ENCODE results near the gene IFT80. TPM values are rescaled to one million over a fixed set of nuclear protein-coding genes. Genes with fewer than 3 reads are reported as not detected.

IFT80 gene
- total and polyA plus RNA-seq, 10 of the 15 experiments (the other 5 are each of a cell fraction or from before 2014, with no cell fraction given), result 6.5 to 21.5 (median 14.1) TPM

GRCh38 chr3:160278210-160278609, 120.8 kb downstream of the IFT80 start:
- FAIRE-seq, result no peak
- Histone ChIP-seq H3K4me1 (ENCODE audit: control insufficient read depth, insufficient read depth, low read length) (no peaks in the 10 kb centered on the region), H3K36me3 (ENCODE audit: control insufficient read depth in 2 of 2, insufficient read depth in 2 of 2, low read length in 1 of 2) (no peaks in the 10 kb centered on the region), H3K4me3 (no peak overlapping the region), H3K27ac (ENCODE audit: control insufficient read depth, insufficient read depth) (no peak overlapping the region), H3K4me2 (ENCODE audit: control insufficient read depth, insufficient read depth) (no peak overlapping the region), H3K27me3 (replicated peaks in 1 of 2; ENCODE audit: control insufficient read depth in 2 of 2, insufficient read depth in 2 of 2, low read length in 1 of 2) (no peaks in the 10 kb centered on the region), H3K79me2 (ENCODE audit: control insufficient read depth, insufficient read depth, low read length) (no peaks in the 10 kb centered on the region), H3K9me3 (replicated peaks; ENCODE audit: control insufficient read depth, insufficient read depth, low read length) (no peaks in the 10 kb centered on the region), H2AFZ (ENCODE audit: control insufficient read depth, low read depth, low read length) (no peak overlapping the region), H3K9ac (ENCODE audit: control insufficient read depth, insufficient read depth, low read length) (no peak overlapping the region), H4K20me1 (ENCODE audit: control insufficient read depth, insufficient read depth) (no peaks in the 10 kb centered on the region)
- DNase-seq (ENCODE audit: low read depth, low spot score), result no peak
- no TSS peak for BruUV-seq (replicated peaks)
- CTCF ChIA-PET, result no interaction called here
- RAD21 ChIA-PET (ENCODE audit: unreplicated experiment), result no interaction called here
- intact Hi-C loops (cut with micrococcal nuclease; ENCODE audit: unreplicated experiment) (no loop called here), in situ Hi-C loops (cut with MboI) (no loop called here)
- ATAC-seq, result no peak
- SMC1A ChIA-PET (ENCODE audit: uncharacterized antibody, unreplicated experiment), result no interaction called here
- POLR2A ChIA-PET, result no interaction called here
- 98% methylated on average over 3 of the region's 3 CpGs for WGBS (ENCODE audit: insufficient coverage, insufficient replicate concordance, low lambda C conversion rate, missing lambda C conversion rate)
- TF ChIP-seq, protein P1, sequence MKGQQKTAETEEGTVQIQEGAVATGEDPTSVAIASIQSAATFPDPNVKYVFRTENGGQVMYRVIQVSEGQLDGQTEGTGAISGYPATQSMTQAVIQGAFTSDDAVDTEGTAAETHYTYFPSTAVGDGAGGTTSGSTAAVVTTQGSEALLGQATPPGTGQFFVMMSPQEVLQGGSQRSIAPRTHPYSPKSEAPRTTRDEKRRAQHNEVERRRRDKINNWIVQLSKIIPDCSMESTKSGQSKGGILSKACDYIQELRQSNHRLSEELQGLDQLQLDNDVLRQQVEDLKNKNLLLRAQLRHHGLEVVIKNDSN (IDR thresholded peaks at IDR 0.05; ENCODE audit: borderline replicate concordance, extremely low read length, insufficient read depth, low read depth, low read length), result no peak
- no peak for TF ChIP-seq STAT3 (IDR thresholded peaks at IDR 0.05; ENCODE audit: low read depth, low read length)
- no peak for TF ChIP-seq GATAD2B (conservative IDR thresholded peaks at IDR 0.05; ENCODE audit: low read depth)
- no peak for TF ChIP-seq ZNF207 (IDR thresholded peaks at IDR 0.05; ENCODE audit: borderline replicate concordance)
- no peak for TF ChIP-seq YY1 (IDR thresholded peaks at IDR 0.05; ENCODE audit: low read depth, low read length)
- TF ChIP-seq RELB (IDR thresholded peaks at IDR 0.05; ENCODE audit: low read depth), result no peak
- no peak for TF ChIP-seq E4F1 (IDR thresholded peaks at IDR 0.05; ENCODE audit: borderline replicate concordance, partially characterized antibody)
- no peak for TF ChIP-seq MXI1 (IDR thresholded peaks at IDR 0.05; ENCODE audit: low read depth, low read length)
- TF ChIP-seq ATF7 (IDR thresholded peaks at IDR 0.05; ENCODE audit: low read depth), result no peak
- TF ChIP-seq POLR2AphosphoS5 (IDR thresholded peaks at IDR 0.05; ENCODE audit: low read length), result no peak
- no peak for TF ChIP-seq MYC (IDR thresholded peaks at IDR 0.05; ENCODE audit: insufficient read depth, insufficient read length, insufficient replicate concordance, low read length, severe bottlenecking)
- no peak for TF ChIP-seq NFXL1 (IDR thresholded peaks at IDR 0.05; ENCODE audit: borderline replicate concordance)
- no peak for TF ChIP-seq DPF2 (IDR thresholded peaks at IDR 0.05)
- TF ChIP-seq IKZF1 (conservative IDR thresholded peaks at IDR 0.05), result no peak
- TF ChIP-seq, protein P2, sequence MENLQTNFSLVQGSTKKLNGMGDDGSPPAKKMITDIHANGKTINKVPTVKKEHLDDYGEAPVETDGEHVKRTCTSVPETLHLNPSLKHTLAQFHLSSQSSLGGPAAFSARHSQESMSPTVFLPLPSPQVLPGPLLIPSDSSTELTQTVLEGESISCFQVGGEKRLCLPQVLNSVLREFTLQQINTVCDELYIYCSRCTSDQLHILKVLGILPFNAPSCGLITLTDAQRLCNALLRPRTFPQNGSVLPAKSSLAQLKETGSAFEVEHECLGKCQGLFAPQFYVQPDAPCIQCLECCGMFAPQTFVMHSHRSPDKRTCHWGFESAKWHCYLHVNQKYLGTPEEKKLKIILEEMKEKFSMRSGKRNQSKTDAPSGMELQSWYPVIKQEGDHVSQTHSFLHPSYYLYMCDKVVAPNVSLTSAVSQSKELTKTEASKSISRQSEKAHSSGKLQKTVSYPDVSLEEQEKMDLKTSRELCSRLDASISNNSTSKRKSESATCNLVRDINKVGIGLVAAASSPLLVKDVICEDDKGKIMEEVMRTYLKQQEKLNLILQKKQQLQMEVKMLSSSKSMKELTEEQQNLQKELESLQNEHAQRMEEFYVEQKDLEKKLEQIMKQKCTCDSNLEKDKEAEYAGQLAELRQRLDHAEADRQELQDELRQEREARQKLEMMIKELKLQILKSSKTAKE (IDR thresholded peaks at IDR 0.05; ENCODE audit: low read depth, poor library complexity, severe bottlenecking), result no peak
- TF ChIP-seq, protein P3, sequence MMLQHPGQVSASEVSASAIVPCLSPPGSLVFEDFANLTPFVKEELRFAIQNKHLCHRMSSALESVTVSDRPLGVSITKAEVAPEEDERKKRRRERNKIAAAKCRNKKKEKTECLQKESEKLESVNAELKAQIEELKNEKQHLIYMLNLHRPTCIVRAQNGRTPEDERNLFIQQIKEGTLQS (IDR thresholded peaks at IDR 0.05; ENCODE audit: borderline replicate concordance, extremely low read depth, low read depth, low read length), result no peak

All from GM12878 (cell line).